Immature natural killer cell (primary cell): ENCODE data around the gene SOCS7. TPM values are rescaled to one million over a fixed set of nuclear protein-coding genes. Genes with fewer than 3 reads are reported as not detected.

Source experiments
- DNase-seq, 3 donors: peaks; one replicate each; pipeline ENCODE4 v3.0.0; 2022; ENCODE audit warnings: mixed read lengths in 1 of 3
- H3K27ac Mint-ChIP-seq, 6 donors: one replicate each; pipeline ENCODE4 v1.8.0; 2020; ENCODE audit warnings: mixed read lengths in 6 of 6, mild to moderate bottlenecking in 5 of 6, inconsistent platforms in 4 of 6, moderate library complexity in 3 of 6
- H3K27me3 Mint-ChIP-seq, 3 donors: one replicate each; pipeline ENCODE4 v1.8.0; 2020 to 2021; ENCODE audit warnings: low read depth in 3 of 3, mild to moderate bottlenecking in 3 of 3, mixed read lengths in 3 of 3, moderate library complexity in 3 of 3, inconsistent platforms in 1 of 3
- H3K36me3 Mint-ChIP-seq, 3 donors: one replicate each; pipeline ENCODE4 v1.8.0; 2020; ENCODE audit warnings: mixed read lengths in 3 of 3, inconsistent platforms in 2 of 3, mild to moderate bottlenecking in 2 of 3
- H3K4me1 Mint-ChIP-seq, 2 donors: one replicate each; pipeline ENCODE4 v1.8.0; 2020; ENCODE audit warnings: inconsistent platforms in 2 of 2, mild to moderate bottlenecking in 2 of 2, mixed read lengths in 2 of 2, moderate library complexity in 1 of 2
- H3K4me3 Mint-ChIP-seq, 5 donors: one replicate each; pipeline ENCODE4 v1.8.0; 2020; ENCODE audit warnings: mild to moderate bottlenecking in 5 of 5, mixed read lengths in 5 of 5, inconsistent platforms in 3 of 5, moderate library complexity in 3 of 5
- H3K9me3 Mint-ChIP-seq, 6 donors: one replicate each; pipeline ENCODE4 v1.8.0; 2020; ENCODE audit warnings: mild to moderate bottlenecking in 6 of 6, mixed read lengths in 6 of 6, inconsistent platforms in 4 of 6, moderate library complexity in 3 of 6
- polyA plus RNA-seq, 3 donors: library from polyadenylated mRNA; unstranded; fragments of 300-500 nt; fragmentation: Illumina TruSeq; gene quantifications; one replicate each; pipeline ENCODE4 v1.2.3, GENCODE V29; 2021

SOCS7 gene
- polyA plus RNA-seq, 3 donors from 2014 or later = 0.62 to 0.77 (median 0.64) TPM

GRCh38 chr17:38410201-38410600 is 58.6 kb downstream of the SOCS7 start:
- Mint-ChIP-seq H3K9me3 (no peaks in the 10 kb centered on the region), H3K4me3 (no peak overlapping the region), H3K4me1 (no peaks in the 10 kb centered on the region), H3K27me3 (peaks cover 0 to 9% (median 0%) of the 10 kb centered on the region in 3 donors), H3K36me3 (no peaks in the 10 kb centered on the region), H3K27ac (no peak overlapping the region)
- DNase-seq = no peak

GRCh38 chr17:38415250-38416194 is 63.9 kb downstream of the SOCS7 start:
- no peak overlapping the region for H3K4me3 Mint-ChIP-seq

GRCh38 chr17:38416840-38417209 is 65.2 kb downstream of the SOCS7 start:
- no peak overlapping the region for H3K4me3 Mint-ChIP-seq
- peaks cover 7 to 21% (median 10%) of the 10 kb centered on the region in 3 donors for H3K27me3 Mint-ChIP-seq
- no peak overlapping the region for H3K27ac Mint-ChIP-seq
- no peaks in the 10 kb centered on the region for H3K9me3 Mint-ChIP-seq
- H3K36me3 Mint-ChIP-seq = no peaks in the 10 kb centered on the region
- no peak for DNase-seq
- peaks cover 0 to 2% of the 10 kb centered on the region in 2 donors for H3K4me1 Mint-ChIP-seq

More at GRCh38 chr17:38415250-38416194, 63.9 kb downstream of the SOCS7 start:
- Mint-ChIP-seq H3K27ac (no peak overlapping the region), H3K4me1 (peaks cover 0 to 2% of the 10 kb centered on the region in 2 donors), H3K27me3 (peaks cover 6 to 21% (median 10%) of the 10 kb centered on the region in 3 donors), H3K9me3 (no peaks in the 10 kb centered on the region), H3K36me3 (no peaks in the 10 kb centered on the region)
- DNase-seq = no peak

- Mint-ChIP-seq H3K27me3 (peaks cover 10 to 22% (median 12%) of the 10 kb centered on the region in 3 donors), H3K9me3 (no peaks in the 10 kb centered on the region), H3K4me1 (peaks cover 0 to 2% of the 10 kb centered on the region in 2 donors), H3K4me3 (no peak overlapping the region), H3K36me3 (no peaks in the 10 kb centered on the region), H3K27ac (no peak overlapping the region)
- DNase-seq = no peak
These were observed 65.7 kb downstream of the SOCS7 start for GRCh38 chr17:38417210-38417951.

- H3K27ac Mint-ChIP-seq = no peak overlapping the region
- no peak overlapping the region for H3K4me3 Mint-ChIP-seq
- DNase-seq = no peak
- peaks cover 0 to 2% of the 10 kb centered on the region in 2 donors for H3K4me1 Mint-ChIP-seq
- no peaks in the 10 kb centered on the region for H3K36me3 Mint-ChIP-seq
- H3K27me3 Mint-ChIP-seq = peaks cover 12 to 22% (median 12%) of the 10 kb centered on the region in 3 donors
- no peaks in the 10 kb centered on the region for H3K9me3 Mint-ChIP-seq
These were observed 66.5 kb downstream of the SOCS7 start for GRCh38 chr17:38418062-38418692.

GRCh38 chr17:38418693-38419507 is 67.3 kb downstream of the SOCS7 start:
- Mint-ChIP-seq H3K36me3 (no peaks in the 10 kb centered on the region), H3K9me3 (no peaks in the 10 kb centered on the region), H3K27ac (no peak overlapping the region), H3K27me3 (peaks cover 12 to 22% (median 14%) of the 10 kb centered on the region in 3 donors), H3K4me3 (peak overlapping the region in 2 of 5 donors; percentile 35 to 55), H3K4me1 (peaks cover 0 to 2% of the 10 kb centered on the region in 2 donors)
- DNase-seq = no peak

GRCh38 chr17:38419508-38419981 is 67.9 kb downstream of the SOCS7 start:
- no peak overlapping the region for H3K27ac Mint-ChIP-seq
- H3K4me3 Mint-ChIP-seq = peak overlapping the region in 1 of 5 donors; percentile 13
- peaks cover 0 to 2% of the 10 kb centered on the region in 2 donors for H3K4me1 Mint-ChIP-seq
- H3K9me3 Mint-ChIP-seq = no peaks in the 10 kb centered on the region
- H3K27me3 Mint-ChIP-seq = peaks cover 13 to 21% (median 16%) of the 10 kb centered on the region in 3 donors
- no peak for DNase-seq
- no peaks in the 10 kb centered on the region for H3K36me3 Mint-ChIP-seq

- H3K9me3 Mint-ChIP-seq = no peaks in the 10 kb centered on the region
- no peak for DNase-seq
- H3K36me3 Mint-ChIP-seq = no peaks in the 10 kb centered on the region
- peaks cover 16 to 19% (median 18%) of the 10 kb centered on the region in 3 donors for H3K27me3 Mint-ChIP-seq
- no peak overlapping the region for H3K27ac Mint-ChIP-seq
- H3K4me1 Mint-ChIP-seq = peaks cover 0 to 2% of the 10 kb centered on the region in 2 donors
- H3K4me3 Mint-ChIP-seq = no peak overlapping the region
These were observed 68.9 kb downstream of the SOCS7 start for GRCh38 chr17:38420518-38420917.

- Mint-ChIP-seq H3K4me1 (peaks cover 0 to 2% of the 10 kb centered on the region in 2 donors), H3K4me3 (peak overlapping the region in 1 of 5 donors; percentile 17), H3K36me3 (no peaks in the 10 kb centered on the region), H3K27ac (no peak overlapping the region), H3K27me3 (peaks cover 17 to 22% (median 18%) of the 10 kb centered on the region in 3 donors), H3K9me3 (no peaks in the 10 kb centered on the region)
- no peak for DNase-seq
These were observed 69.7 kb downstream of the SOCS7 start for GRCh38 chr17:38421171-38421841.

- DNase-seq = no peak
- H3K27me3 Mint-ChIP-seq = peaks cover 17 to 20% (median 18%) of the 10 kb centered on the region in 3 donors
- H3K4me3 Mint-ChIP-seq = no peak overlapping the region
- no peaks in the 10 kb centered on the region for H3K36me3 Mint-ChIP-seq
- no peak overlapping the region for H3K27ac Mint-ChIP-seq
- H3K9me3 Mint-ChIP-seq = no peaks in the 10 kb centered on the region
- peaks cover 3 to 5% of the 10 kb centered on the region in 2 donors for H3K4me1 Mint-ChIP-seq
These were observed 70.5 kb downstream of the SOCS7 start for GRCh38 chr17:38421871-38422827.

- Mint-ChIP-seq H3K4me1 (peaks cover 13 to 14% of the 10 kb centered on the region in 2 donors), H3K27ac (no peak overlapping the region), H3K27me3 (peaks cover 12 to 18% (median 16%) of the 10 kb centered on the region in 3 donors), H3K36me3 (no peaks in the 10 kb centered on the region), H3K4me3 (no peak overlapping the region), H3K9me3 (no peaks in the 10 kb centered on the region)
- no peak for DNase-seq
These were observed 72.8 kb downstream of the SOCS7 start for GRCh38 chr17:38424297-38424972.
